Esophagus (tissue), 2 donors: ENCODE data around the gene DECR2. TPM values are rescaled to one million over a fixed set of nuclear protein-coding genes. Genes with fewer than 3 reads are reported as not detected.

Source experiments
- H3K27ac ChIP-seq, 2 donors: one replicate each; pipeline ENCODE4 v1.5.1; 2013; ENCODE audit warnings: low read depth in 2 of 2, mild to moderate bottlenecking in 2 of 2, inconsistent platforms in 1 of 2, low read length in 1 of 2, moderate library complexity in 1 of 2
- H3K27me3 ChIP-seq, 2 donors: one replicate each; pipeline ENCODE4 v1.6.1; 2013; ENCODE audit warnings: low read length in 2 of 2, control low read depth in 1 of 2, mild to moderate bottlenecking in 1 of 2; ENCODE audit not compliant: insufficient read depth in 2 of 2, control insufficient read depth in 1 of 2
- H3K36me3 ChIP-seq, 2 donors: one replicate each; pipeline ENCODE4 v1.6.1; 2013; ENCODE audit warnings: low read length in 1 of 2; ENCODE audit not compliant: control insufficient read depth in 2 of 2, insufficient read depth in 2 of 2
- H3K4me1 ChIP-seq, 2 donors: one replicate each; pipeline ENCODE4 v1.6.1; 2013; ENCODE audit warnings: low read length in 1 of 2; ENCODE audit not compliant: control insufficient read depth in 2 of 2, insufficient read depth in 2 of 2
- H3K4me3 ChIP-seq, 2 donors: one replicate each; pipeline ENCODE4 v1.5.1; 2013; ENCODE audit warnings: low read length in 2 of 2, mild to moderate bottlenecking in 2 of 2, low read depth in 1 of 2, moderate library complexity in 1 of 2
- H3K9me3 ChIP-seq, 2 donors: one replicate each; pipeline ENCODE4 v1.6.1; 2013; ENCODE audit warnings: mild to moderate bottlenecking in 2 of 2, low read depth in 1 of 2, low read length in 1 of 2, moderate library complexity in 1 of 2; ENCODE audit not compliant: control insufficient read depth in 2 of 2, insufficient read depth in 1 of 2
- WGBS, 2 donors: extraction: QIAGEN DNeasy Blood & Tissue Kit; methylation state at CpG; one replicate each; pipeline ENCODE4 v1.1.7; 2013; 5-methylcytosine and 5-hydroxymethylcytosine counted together
- polyA plus RNA-seq, 2 donors: library from polyadenylated mRNA; stranded (reverse); fragments of 200-250 nt; gene quantifications; one replicate each; pipeline ENCODE4 v1.2.3, GENCODE V29; 2013
- donor health status: healthy with polysubstance abuse.
- donor health status: Bipolar disorder and iron deficiency.

DECR2 gene
- polyA plus RNA-seq, 2 donors, result 15.0 to 24.2 TPM

DNA sequence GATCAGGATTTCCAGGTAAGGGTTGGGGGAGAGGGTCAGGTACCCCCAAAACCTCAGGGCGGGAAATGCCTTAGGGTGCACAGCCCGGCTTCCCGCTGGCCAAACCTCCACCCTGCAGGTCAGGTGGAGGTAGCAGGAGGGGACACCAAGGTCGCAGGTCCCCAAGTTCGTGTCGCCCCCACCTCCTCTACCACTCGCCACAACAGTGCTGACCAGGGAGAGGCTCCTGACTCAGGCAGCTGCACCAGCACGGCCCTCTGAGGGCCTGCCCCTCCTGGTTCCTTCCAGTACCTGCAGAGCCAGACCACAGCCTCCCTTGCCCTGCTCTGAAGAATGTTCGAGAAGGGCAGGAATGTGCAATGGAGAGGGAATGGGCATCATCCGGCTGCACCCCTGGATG lies 35.2 kb upstream of the DECR2 start:
- H3K36me3 ChIP-seq, result peaks cover 3 to 28% of the 10 kb centered on the region in 2 donors
- H3K27ac ChIP-seq, result no peak overlapping the region
- H3K4me3 ChIP-seq, result no peak overlapping the region
- no peaks in the 10 kb centered on the region for H3K9me3 ChIP-seq
- H3K27me3 ChIP-seq, result no peaks in the 10 kb centered on the region
- peaks cover 0 to 7% of the 10 kb centered on the region in 2 donors for H3K4me1 ChIP-seq
- 87 to 93% methylated on average over 10 of the region's 10 CpGs for WGBS, 2 donors

DNA sequence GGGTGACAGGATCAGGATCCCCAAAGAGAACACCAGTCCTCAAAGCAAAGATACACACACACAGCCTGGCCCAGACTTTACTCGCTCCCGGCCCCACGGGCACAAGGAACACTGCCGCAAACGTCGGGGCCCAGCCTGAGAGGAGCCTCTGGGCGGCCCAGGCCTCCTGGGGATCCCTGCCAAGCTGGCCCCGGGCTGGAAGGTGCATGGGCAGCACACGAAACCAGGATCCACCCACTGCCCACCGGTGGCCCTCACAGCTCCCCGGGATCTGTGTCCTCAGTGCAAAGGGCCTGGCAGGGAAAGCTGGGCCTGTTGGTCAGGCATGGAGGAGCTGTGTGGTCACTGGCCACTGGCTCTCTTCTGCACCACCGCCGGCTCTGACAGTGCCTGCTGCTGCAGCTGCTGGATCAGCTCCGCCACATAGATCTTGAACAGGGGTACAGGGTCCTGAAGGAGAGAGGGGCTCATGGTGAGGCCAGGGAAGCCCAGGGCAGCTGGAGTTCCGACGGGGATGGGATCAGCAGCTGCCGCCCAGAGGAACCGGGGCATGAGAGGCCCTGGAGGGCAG lies 34.3 kb upstream of the DECR2 start:
- Histone ChIP-seq H3K9me3 (no peaks in the 10 kb centered on the region), H3K36me3 (peaks cover 3 to 35% of the 10 kb centered on the region in 2 donors), H3K27ac (no peak overlapping the region), H3K4me1 (peaks cover 0 to 3% of the 10 kb centered on the region in 2 donors), H3K27me3 (no peaks in the 10 kb centered on the region), H3K4me3 (no peak overlapping the region)
- WGBS, 2 donors, result 91 to 96% methylated on average over 18 of the region's 18 CpGs

GRCh38 chr16:368388-369158 lies 33.1 kb upstream of the DECR2 start:
- Histone ChIP-seq H3K36me3 (peaks cover 3 to 43% of the 10 kb centered on the region in 2 donors), H3K27me3 (no peaks in the 10 kb centered on the region), H3K9me3 (no peaks in the 10 kb centered on the region), H3K4me3 (no peak overlapping the region), H3K4me1 (peaks cover 0 to 3% of the 10 kb centered on the region in 2 donors), H3K27ac (no peak overlapping the region)
- 94% methylated on average over 29 of the region's 29 CpGs for WGBS, 2 donors

DNA sequence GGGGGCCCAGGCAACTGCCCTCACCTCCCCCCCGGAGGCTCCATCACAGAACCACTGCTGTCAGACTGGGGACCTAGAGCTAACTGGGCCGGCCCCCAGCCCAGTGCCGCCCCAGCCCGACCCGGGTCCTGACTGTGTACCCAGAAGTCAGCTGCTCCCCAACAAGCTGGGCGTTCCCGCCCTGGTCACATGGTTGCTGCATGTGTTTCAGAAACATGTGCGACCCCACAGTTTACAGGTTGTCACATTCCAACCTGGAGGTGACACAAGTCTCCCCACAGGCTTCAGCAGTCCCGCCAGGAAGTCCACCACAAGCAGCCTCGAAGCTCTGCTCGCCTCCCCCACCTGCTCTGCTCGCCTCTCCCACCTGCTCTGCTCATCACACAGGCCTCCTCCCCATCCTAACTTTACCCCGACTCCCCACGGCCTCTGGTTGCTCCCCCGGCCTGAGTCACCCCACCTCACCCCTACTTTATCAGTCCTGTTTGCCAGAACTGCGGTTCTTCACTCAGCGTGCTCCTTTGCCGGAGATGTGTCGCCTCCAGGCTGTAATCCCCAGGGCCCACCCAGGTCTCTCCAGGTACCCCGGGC lies 32.3 kb upstream of the DECR2 start:
- Histone ChIP-seq H3K27ac (no peak overlapping the region), H3K36me3 (peaks cover 3 to 51% of the 10 kb centered on the region in 2 donors), H3K9me3 (no peaks in the 10 kb centered on the region), H3K4me3 (no peak overlapping the region), H3K27me3 (no peaks in the 10 kb centered on the region), H3K4me1 (peaks cover 0 to 3% of the 10 kb centered on the region in 2 donors)
- 70 to 78% methylated on average over 20 of the region's 20 CpGs for WGBS, 2 donors

DNA sequence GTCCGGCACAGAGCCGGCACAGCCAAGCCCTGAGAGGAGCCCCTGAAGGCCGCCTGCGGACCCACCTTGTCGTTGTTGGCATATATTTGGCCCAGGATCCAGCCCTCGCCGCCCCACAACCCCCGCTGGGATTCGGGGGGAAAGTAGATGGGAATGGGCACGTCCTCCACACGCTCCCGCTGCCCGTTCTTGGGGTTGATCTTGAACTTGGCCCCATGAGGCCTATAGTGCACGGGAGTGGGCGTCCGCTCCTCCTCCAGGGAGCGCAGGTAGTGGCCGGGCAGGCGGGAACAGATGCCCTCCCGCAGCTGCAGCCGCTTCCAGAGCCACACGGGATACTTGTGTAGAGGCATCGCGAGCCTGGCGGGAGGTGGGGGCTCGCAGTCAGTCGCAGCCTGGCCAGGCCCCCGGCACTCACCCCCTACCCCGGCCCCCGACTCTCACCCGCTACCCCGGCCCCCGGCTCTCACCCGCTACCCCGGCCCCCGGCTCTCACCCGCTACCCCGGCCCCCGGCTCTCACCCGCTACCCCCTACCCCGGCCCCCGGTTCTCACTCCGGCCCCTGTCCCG lies 31.7 kb upstream of the DECR2 start:
- H3K27ac ChIP-seq, result no peak overlapping the region
- H3K27me3 ChIP-seq, result no peaks in the 10 kb centered on the region
- WGBS, 2 donors, result 19 to 26% methylated on average over 38 to 44 of the region's 44 CpGs
- peaks cover 3 to 56% of the 10 kb centered on the region in 2 donors for H3K36me3 ChIP-seq
- H3K4me1 ChIP-seq, result peaks cover 0 to 3% of the 10 kb centered on the region in 2 donors
- H3K4me3 ChIP-seq, result peak overlapping the region; percentile 14 to 49
- no peaks in the 10 kb centered on the region for H3K9me3 ChIP-seq

- H3K4me3 ChIP-seq, result peak within 1 kb of the TSS; percentile 42 to 49
- peaks cover 0 to 3% of the 10 kb centered on the region in 2 donors for H3K4me1 ChIP-seq
- H3K36me3 ChIP-seq, result peaks cover 3 to 56% of the 10 kb centered on the region in 2 donors
- peak within 1 kb of the TSS in 1 of 2 donors; percentile 66 for H3K27ac ChIP-seq
- H3K9me3 ChIP-seq, result no peaks in the 10 kb centered on the region
- H3K27me3 ChIP-seq, result no peaks in the 10 kb centered on the region
- WGBS, 2 donors, result 1 to 2% methylated on average over 26 to 30 of the region's 30 CpGs
Measured at GRCh38 chr16:370443-370842, 31.2 kb upstream of the DECR2 start, which contains the start of gene MRPL28. MRPL28 (minus strand) TSS chr16:370538; CDS start chr16:370218, 320 bp downstream.

- Histone ChIP-seq H3K4me1 (peaks cover 0 to 3% of the 10 kb centered on the region in 2 donors), H3K27me3 (no peaks in the 10 kb centered on the region), H3K4me3 (no peak overlapping the region), H3K9me3 (no peaks in the 10 kb centered on the region), H3K27ac (peak overlapping the region in 1 of 2 donors; percentile 66), H3K36me3 (peaks cover 3 to 59% of the 10 kb centered on the region in 2 donors)
- 49 to 53% methylated on average over 10 of the region's 10 CpGs for WGBS, 2 donors
Measured at GRCh38 chr16:370979-371514, 30.6 kb upstream of the DECR2 start.

GRCh38 chr16:371515-372301 lies 30.0 kb upstream of the DECR2 start:
- Histone ChIP-seq H3K27me3 (no peaks in the 10 kb centered on the region), H3K4me3 (no peak overlapping the region), H3K36me3 (peaks cover 3 to 59% of the 10 kb centered on the region in 2 donors), H3K27ac (no peak overlapping the region), H3K4me1 (peaks cover 0 to 3% of the 10 kb centered on the region in 2 donors), H3K9me3 (no peaks in the 10 kb centered on the region)
- 86 to 90% methylated on average over 31 of the region's 31 CpGs for WGBS, 2 donors
